Measurements from ENCODE around the gene ADAMTS1. TPM values are rescaled to one million over a fixed set of nuclear protein-coding genes. Genes with fewer than 3 reads are reported as not detected.

ADAMTS1 gene
- total RNA-seq, 1 experiment from 2014 or later, result 35.6 TPM

GRCh38 chr21:26811482-26811881, 33.7 kb downstream of the ADAMTS1 start:
- no peaks in the 10 kb centered on the region for H3K9me3 Mint-ChIP-seq

GRCh38 chr21:26810676-26811415, 34.4 kb downstream of the ADAMTS1 start:
- CTCF ChIA-PET, result no interaction called here
- H3K4me1 Mint-ChIP-seq, result no peaks in the 10 kb centered on the region

More at GRCh38 chr21:26811482-26811881, 33.7 kb downstream of the ADAMTS1 start:
- H3K36me3 Mint-ChIP-seq, result no peaks in the 10 kb centered on the region
- no peaks in the 10 kb centered on the region for H3K27me3 Mint-ChIP-seq (ENCODE audit: low read depth)
- POLR2A ChIA-PET, result no interaction called here
- H3K4me3 Mint-ChIP-seq, result no peak overlapping the region
- CTCF ChIA-PET, result no interaction called here
- no peaks in the 10 kb centered on the region for H3K4me1 Mint-ChIP-seq
- ATAC-seq, result no peak
- no peak for TF ChIP-seq ZNF121 (CRISPR knock-in tag; IDR thresholded peaks at IDR 0.05)
- no peak for TF ChIP-seq SP1 (CRISPR knock-in tag; conservative IDR thresholded peaks at IDR 0.05)
- no peak for TF ChIP-seq E2F4 (CRISPR knock-in tag; IDR thresholded peaks at IDR 0.05; ENCODE audit: borderline replicate concordance, low read depth)
- TF ChIP-seq ZBTB21 (CRISPR knock-in tag; IDR thresholded peaks at IDR 0.05; ENCODE audit: borderline replicate concordance), result no peak
- no peak for TF ChIP-seq NR1H2 (CRISPR knock-in tag; IDR thresholded peaks at IDR 0.05)
- TF ChIP-seq CBFB (CRISPR knock-in tag; IDR thresholded peaks at IDR 0.05; ENCODE audit: low read depth), result no peak
- no peak for TF ChIP-seq HMGXB4 (CRISPR knock-in tag; IDR thresholded peaks at IDR 0.05)
- no peak for TF ChIP-seq CREM (CRISPR knock-in tag; IDR thresholded peaks at IDR 0.05)
- no peak for TF ChIP-seq STAT6 (CRISPR knock-in tag; conservative IDR thresholded peaks at IDR 0.05; ENCODE audit: low read depth)
- no peak overlapping the region for H3K27ac Mint-ChIP-seq
- DNase-seq (ENCODE audit: low spot score), result no peak

More at GRCh38 chr21:26810676-26811415, 34.4 kb downstream of the ADAMTS1 start:
- Mint-ChIP-seq H3K36me3 (no peaks in the 10 kb centered on the region), H3K9me3 (no peaks in the 10 kb centered on the region), H3K4me3 (no peak overlapping the region), H3K27ac (no peak overlapping the region), H3K27me3 (ENCODE audit: low read depth) (no peaks in the 10 kb centered on the region)
- DNase-seq (ENCODE audit: low spot score) (no peak), ATAC-seq (no peak)
- POLR2A ChIA-PET, result no interaction called here
- no peak for TF ChIP-seq JUN (CRISPR knock-in tag; IDR thresholded peaks at IDR 0.05)
- no peak for TF ChIP-seq ATF1 (CRISPR knock-in tag; IDR thresholded peaks at IDR 0.05)
- no peak for TF ChIP-seq ZNF219 (CRISPR knock-in tag; IDR thresholded peaks at IDR 0.05; ENCODE audit: borderline replicate concordance)
- no peak for TF ChIP-seq NFATC4 (CRISPR knock-in tag; IDR thresholded peaks at IDR 0.05)
- TF ChIP-seq AFF4 (CRISPR knock-in tag; IDR thresholded peaks at IDR 0.05; ENCODE audit: borderline replicate concordance), result no peak
- no peak for TF ChIP-seq ZNF232 (CRISPR knock-in tag; IDR thresholded peaks at IDR 0.05)
- TF ChIP-seq NFYB (CRISPR knock-in tag; conservative IDR thresholded peaks at IDR 0.05; ENCODE audit: low read depth), result no peak
- no peak for TF ChIP-seq ZBTB21 (CRISPR knock-in tag; IDR thresholded peaks at IDR 0.05; ENCODE audit: borderline replicate concordance)
- TF ChIP-seq ERG (CRISPR knock-in tag; IDR thresholded peaks at IDR 0.05), result no peak
- TF ChIP-seq KAT7 (CRISPR knock-in tag; IDR thresholded peaks at IDR 0.05; ENCODE audit: borderline replicate concordance), result no peak

Measured in WTC11 (cell line).